HG02798 (cell line): ENCODE results near the gene LAMTOR5.

ENCODE experiments used
- ATAC-seq: cut with Tn5 transposase; IDR thresholded peaks from one replicate; pipeline ENCODE4 v1.9.1; 2021; ENCODE audit warnings: mild to moderate bottlenecking; ENCODE audit not compliant: unreplicated experiment, poor library complexity

LAMTOR5 gene

GRCh38 chr1:110393286-110393685 lies 14.2 kb downstream of the LAMTOR5 start:
- no peak for ATAC-seq

GRCh38 chr1:110390692-110391245 lies 16.7 kb downstream of the LAMTOR5 start, which contains the start of gene SLC16A4:
Gene SLC16A4 (minus strand): TSS chr1:110391026. CDS start chr1:110389323, 1,703 bp downstream.
- ATAC-seq = no peak

GRCh38 chr1:110390096-110390495 lies 17.4 kb downstream of the LAMTOR5 start:
- ATAC-seq = no peak

- ATAC-seq = no peak
These were observed 20.3 kb downstream of the LAMTOR5 start for GRCh38 chr1:110387048-110387754.

- ATAC-seq = no peak
These were observed 22.1 kb downstream of the LAMTOR5 start for GRCh38 chr1:110385369-110385768.

GRCh38 chr1:110384581-110385321 lies 22.7 kb downstream of the LAMTOR5 start:
- ATAC-seq = peak; percentile 67

GRCh38 chr1:110383251-110383990 lies 24.1 kb downstream of the LAMTOR5 start:
- ATAC-seq = no peak

- ATAC-seq = no peak
These were observed 26.7 kb downstream of the LAMTOR5 start for GRCh38 chr1:110380672-110381283.

- no peak for ATAC-seq
These were observed 32.0 kb downstream of the LAMTOR5 start for GRCh38 chr1:110375490-110375889.

- no peak for ATAC-seq
These were observed 36.7 kb downstream of the LAMTOR5 start for GRCh38 chr1:110370827-110371226.

- ATAC-seq = no peak
These were observed 43.3 kb downstream of the LAMTOR5 start for GRCh38 chr1:110364221-110364620.

- ATAC-seq = no peak
These were observed 45.6 kb downstream of the LAMTOR5 start for GRCh38 chr1:110361856-110362255.

GRCh38 chr1:110360431-110360830 lies 47.1 kb downstream of the LAMTOR5 start:
- no peak for ATAC-seq

- no peak for ATAC-seq
These were observed 51.1 kb downstream of the LAMTOR5 start for GRCh38 chr1:110356379-110356778.

- ATAC-seq = no peak
These were observed 52.2 kb downstream of the LAMTOR5 start for GRCh38 chr1:110355321-110355720.
